Fibroblast of lung (primary cell): ENCODE data around the gene SORT1. TPM values are rescaled to one million over a fixed set of nuclear protein-coding genes. Genes with fewer than 3 reads are reported as not detected.
"Not testable (repeated sequence)": the region's sequence is repeated elsewhere in the genome, so short reads cannot be mapped to it uniquely, and the experiment has no call there.

ENCODE experiments used
- DNase-seq, 2 donors: peaks; one replicate each; pipeline versions ENCODE4 v3.0.0 to v3.0.0-alpha.2; 2010; ENCODE audit warnings: low read depth in 2 of 2
- H2AFZ ChIP-seq: 2 replicates; pipeline ENCODE4 v1.5.1; 2012; ENCODE audit warnings: low read length, control low read depth, inconsistent platforms
- H3K27ac ChIP-seq: 2 replicates; pipeline ENCODE4 v1.5.1; 2011; ENCODE audit warnings: low read length, control low read depth; ENCODE audit not compliant: insufficient read depth
- H3K27me3 ChIP-seq: 2 replicates; pipeline ENCODE4 v1.5.1; 2011; ENCODE audit warnings: mild to moderate bottlenecking, low read length; ENCODE audit not compliant: control insufficient read depth, insufficient read depth
- H3K36me3 ChIP-seq: 2 replicates; pipeline ENCODE4 v1.5.1; 2011; ENCODE audit warnings: low read length; ENCODE audit not compliant: control insufficient read depth, insufficient read depth
- H3K4me1 ChIP-seq: 2 replicates; pipeline ENCODE4 v1.5.1; 2011; ENCODE audit warnings: low read length; ENCODE audit not compliant: control insufficient read depth, insufficient read depth; ENCODE audit errors: extremely low read depth
- H3K4me2 ChIP-seq: 2 replicates; pipeline ENCODE4 v1.5.1; 2011; ENCODE audit warnings: low read length, control low read depth; ENCODE audit not compliant: insufficient read depth; ENCODE audit errors: extremely low read depth
- H3K4me3 ChIP-seq, 4 experiments: fragments of 200-600 bp in 1 of 4; sonication (generic) in 1 of 4; replicated peaks in 1 of 4; 2 replicates each; pipeline ENCODE4 v1.5.1; 2011 to 2016; ENCODE audit warnings: low read length in 4 of 4, low read depth in 3 of 4, mild to moderate bottlenecking in 3 of 4, control low read depth in 2 of 4, inconsistent platforms in 1 of 4, mixed read lengths in 1 of 4; ENCODE audit not compliant: insufficient read depth in 1 of 4; ENCODE audit errors: control extremely low read depth in 1 of 4
- H3K79me2 ChIP-seq: 2 replicates; pipeline ENCODE4 v1.5.1; 2012; ENCODE audit warnings: mild to moderate bottlenecking, low read length, inconsistent platforms; ENCODE audit not compliant: control insufficient read depth, insufficient read depth
- H3K9ac ChIP-seq: 2 replicates; pipeline ENCODE4 v1.5.1; 2011; ENCODE audit warnings: mild to moderate bottlenecking, low read length, control low read depth; ENCODE audit not compliant: insufficient read depth
- H3K9me3 ChIP-seq: 2 replicates; pipeline ENCODE4 v1.5.1; 2012; ENCODE audit warnings: low read depth, low read length; ENCODE audit not compliant: control insufficient read depth, insufficient read depth
- H4K20me1 ChIP-seq: 2 replicates; pipeline ENCODE4 v1.5.1; 2011; ENCODE audit warnings: low read length; ENCODE audit not compliant: control insufficient read depth, insufficient read depth; ENCODE audit errors: extremely low read depth
- EZH2 ChIP-seq: IDR thresholded peaks from 2 replicates; pipeline ENCODE4 v1.5.1; 2012; ENCODE audit warnings: low read length, control low read depth, mild to moderate bottlenecking; ENCODE audit errors: missing control alignments
- polyA plus RNA-seq, 2 donors: library from polyadenylated mRNA; depleted of rRNA in 1 of 2; stranded (reverse) in 1 of 2; unstranded in 1 of 2; fragments of >200 nt; gene quantifications; 2 replicates each; pipeline ENCODE4 v1.2.1, GENCODE V29; 2011 to 2012; ENCODE audit warnings: missing spikeins in 1 of 2
- total RNA-seq: library from RNA; depleted of rRNA; stranded (reverse); fragments of >200 nt; gene quantifications from 2 replicates; pipeline ENCODE4 v1.2.1, GENCODE V29; 2014
- TF ChIP-seq, protein P1 (sequence below), 2 donors: IDR thresholded peaks in 1 of 2; conservative IDR thresholded peaks in 1 of 2; 1 replicate in 1 of 2; 2 replicates in 1 of 2; pipeline ENCODE4 v1.5.1; 2011 to 2012; ENCODE audit warnings: low read length in 2 of 2, control low read depth in 1 of 2, inconsistent platforms in 1 of 2, low read depth in 1 of 2, mild to moderate bottlenecking in 1 of 2

Gene SORT1
- total and polyA plus RNA-seq, 2 donors (not counting 1 experiment from before 2014, with no cell fraction given), result 27.5 to 37.5 TPM

DNA sequence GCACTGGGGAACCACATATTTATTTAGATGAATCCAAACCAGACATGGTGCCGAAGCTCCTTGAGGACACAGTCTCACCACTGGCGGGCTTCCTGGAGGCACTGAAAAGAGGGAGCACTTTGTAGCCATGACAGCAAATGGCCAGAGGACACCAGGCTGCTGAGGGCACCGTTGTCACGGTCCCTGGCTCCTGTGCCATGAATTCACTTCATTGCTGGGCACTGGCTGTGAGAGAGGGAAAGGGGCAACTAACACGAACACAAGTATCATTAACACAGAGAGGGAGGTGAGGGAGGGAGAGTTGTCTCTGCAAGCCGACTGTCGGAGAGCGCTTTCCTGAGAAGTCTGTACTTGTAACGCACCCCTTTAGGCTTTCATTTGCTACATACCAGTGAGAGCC, 105.4 kb downstream of the SORT1 start:
- no peak for DNase-seq

DNA sequence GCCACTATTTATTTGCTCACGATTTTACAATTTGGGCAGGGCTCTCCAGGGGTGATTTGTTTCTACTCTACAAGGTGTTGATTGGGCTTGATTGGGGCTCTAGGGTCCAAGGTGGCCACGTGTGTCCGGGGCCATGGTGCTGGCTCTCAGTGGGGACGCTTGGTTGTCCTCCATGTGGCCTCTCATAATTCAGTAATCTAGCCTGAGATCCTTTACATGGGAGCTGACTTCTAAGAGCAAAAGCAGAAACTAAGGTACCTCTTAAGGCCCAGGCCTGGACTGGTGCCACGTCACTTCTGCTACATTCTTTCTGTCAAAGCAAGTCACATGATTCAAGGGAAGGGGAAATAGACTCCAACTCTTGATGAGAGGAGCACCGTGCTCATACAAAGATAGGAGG, 106.7 kb downstream of the SORT1 start:
- H3K9ac ChIP-seq, result no peak overlapping the region
- no peaks in the 10 kb centered on the region for H3K27me3 ChIP-seq
- DNase-seq, result no peak
- TF ChIP-seq EZH2, result no peak
- H3K4me1 ChIP-seq, result no peaks in the 10 kb centered on the region
- no peaks in the 10 kb centered on the region for H3K36me3 ChIP-seq
- no peak overlapping the region for H3K4me3 ChIP-seq
- H3K4me2 ChIP-seq, result no peak overlapping the region
- H3K79me2 ChIP-seq, result no peaks in the 10 kb centered on the region
- H3K9me3 ChIP-seq, result no peaks in the 10 kb centered on the region
- no peak overlapping the region for H2AFZ ChIP-seq
- H3K27ac ChIP-seq, result no peak overlapping the region
- H4K20me1 ChIP-seq, result no peaks in the 10 kb centered on the region

More for the DNA sequence above, 105.4 kb downstream of the SORT1 start:
- Histone ChIP-seq H3K9me3 (no peaks in the 10 kb centered on the region), H3K79me2 (no peaks in the 10 kb centered on the region), H3K36me3 (no peaks in the 10 kb centered on the region), H3K27me3 (no peaks in the 10 kb centered on the region), H4K20me1 (no peaks in the 10 kb centered on the region), H3K4me1 (no peaks in the 10 kb centered on the region), H3K27ac (no peak overlapping the region), H2AFZ (no peak overlapping the region), H3K4me2 (no peak overlapping the region), H3K4me3 (no peak overlapping the region), H3K9ac (no peak overlapping the region)
- no peak for TF ChIP-seq EZH2
- TF ChIP-seq, protein P1, sequence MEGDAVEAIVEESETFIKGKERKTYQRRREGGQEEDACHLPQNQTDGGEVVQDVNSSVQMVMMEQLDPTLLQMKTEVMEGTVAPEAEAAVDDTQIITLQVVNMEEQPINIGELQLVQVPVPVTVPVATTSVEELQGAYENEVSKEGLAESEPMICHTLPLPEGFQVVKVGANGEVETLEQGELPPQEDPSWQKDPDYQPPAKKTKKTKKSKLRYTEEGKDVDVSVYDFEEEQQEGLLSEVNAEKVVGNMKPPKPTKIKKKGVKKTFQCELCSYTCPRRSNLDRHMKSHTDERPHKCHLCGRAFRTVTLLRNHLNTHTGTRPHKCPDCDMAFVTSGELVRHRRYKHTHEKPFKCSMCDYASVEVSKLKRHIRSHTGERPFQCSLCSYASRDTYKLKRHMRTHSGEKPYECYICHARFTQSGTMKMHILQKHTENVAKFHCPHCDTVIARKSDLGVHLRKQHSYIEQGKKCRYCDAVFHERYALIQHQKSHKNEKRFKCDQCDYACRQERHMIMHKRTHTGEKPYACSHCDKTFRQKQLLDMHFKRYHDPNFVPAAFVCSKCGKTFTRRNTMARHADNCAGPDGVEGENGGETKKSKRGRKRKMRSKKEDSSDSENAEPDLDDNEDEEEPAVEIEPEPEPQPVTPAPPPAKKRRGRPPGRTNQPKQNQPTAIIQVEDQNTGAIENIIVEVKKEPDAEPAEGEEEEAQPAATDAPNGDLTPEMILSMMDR (conservative IDR thresholded peaks at IDR 0.05 in 1 of 2, IDR thresholded peaks at IDR 0.05 in 1 of 2; ENCODE audit: low read depth in 1 of 2, low read length in 2 of 2), result no peak

DNA sequence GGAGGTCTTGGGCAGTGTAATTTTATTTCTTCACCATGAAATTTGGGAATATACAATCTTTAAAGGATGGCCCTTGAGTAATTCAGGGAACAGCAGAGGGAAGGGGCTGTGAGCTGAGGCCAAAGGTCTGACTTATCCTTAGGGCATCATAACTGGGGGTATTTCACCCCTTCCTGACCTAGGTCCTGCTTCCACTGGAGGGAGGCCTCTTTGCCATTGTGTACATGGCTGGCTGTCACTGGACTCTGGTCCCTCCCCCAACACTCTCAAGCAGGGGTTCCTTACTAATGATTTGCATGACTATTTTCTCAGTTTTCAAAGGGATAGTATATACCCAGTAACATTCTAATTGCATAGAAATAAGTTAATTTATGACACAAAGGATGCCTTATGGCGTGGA, 107.6 kb downstream of the SORT1 start:
- H3K27me3 ChIP-seq, result no peaks in the 10 kb centered on the region
- no peak for TF ChIP-seq EZH2
- TF ChIP-seq, protein P1 (conservative IDR thresholded peaks at IDR 0.05 in 1 of 2, IDR thresholded peaks at IDR 0.05 in 1 of 2; ENCODE audit: low read depth in 1 of 2, low read length in 2 of 2), result no peak
- no peak for DNase-seq
- no peak overlapping the region for H3K9ac ChIP-seq
- no peak overlapping the region for H3K4me2 ChIP-seq
- H2AFZ ChIP-seq, result no peak overlapping the region
- no peaks in the 10 kb centered on the region for H4K20me1 ChIP-seq
- H3K36me3 ChIP-seq, result no peaks in the 10 kb centered on the region
- no peaks in the 10 kb centered on the region for H3K4me1 ChIP-seq
- no peaks in the 10 kb centered on the region for H3K9me3 ChIP-seq
- no peaks in the 10 kb centered on the region for H3K79me2 ChIP-seq
- H3K27ac ChIP-seq, result no peak overlapping the region
- H3K4me3 ChIP-seq, result no peak overlapping the region

DNA sequence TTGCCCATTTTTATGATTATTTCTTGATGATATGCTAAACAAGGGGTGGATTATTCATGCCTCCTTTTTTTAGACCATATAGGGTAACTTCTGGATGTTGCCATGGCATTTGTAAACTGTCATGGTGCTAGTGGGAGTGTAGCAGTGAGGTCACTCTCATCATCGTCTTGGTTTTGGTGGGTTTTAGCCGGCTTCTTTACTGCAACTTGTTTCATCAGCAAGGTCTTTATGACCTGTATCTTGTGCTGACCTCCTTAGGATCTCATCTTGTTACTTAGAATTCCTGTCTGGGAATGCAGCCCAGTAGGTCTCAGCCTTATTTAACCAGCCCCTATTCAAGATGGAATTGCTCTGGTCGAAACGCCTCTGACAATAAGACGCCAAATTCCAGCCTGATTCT, 111.0 kb downstream of the SORT1 start:
- not testable (repeated sequence) for H3K9ac ChIP-seq, H4K20me1 ChIP-seq, H3K27ac ChIP-seq, H3K4me1 ChIP-seq, H2AFZ ChIP-seq, H3K9me3 ChIP-seq, H3K4me3 ChIP-seq, DNase-seq, H3K36me3 ChIP-seq, H3K4me2 ChIP-seq, H3K27me3 ChIP-seq
- peaks cover 12% of the 10 kb centered on the region for H3K79me2 ChIP-seq
